Kidney (tissue), 14 donors: ENCODE measurements around the gene CNOT1. TPM values are rescaled to one million over a fixed set of nuclear protein-coding genes. Genes with fewer than 3 reads are reported as not detected.
"Not testable (repeated sequence)": the region's sequence is repeated elsewhere in the genome, so short reads cannot be mapped to it uniquely, and the experiment has no call there.

Source experiments
- DNase-seq, 5 donors: peaks; one replicate each; pipeline ENCODE4 v3.0.0-alpha.2; 2013 to 2020
- FAIRE-seq: peaks from 2 replicates; lab custom pipeline; 2012; peaks lifted over from hg19 to GRCh38; lab: Jason Lieb, UNC
- H3K27ac ChIP-seq, 2 donors: one replicate each; pipeline ENCODE4 v1.7.0; 2013; ENCODE audit warnings: low read depth in 2 of 2, low read length in 2 of 2, inconsistent platforms in 1 of 2
- H3K27me3 ChIP-seq: one replicate; pipeline ENCODE4 v1.7.1; 2013; ENCODE audit warnings: low read length, inconsistent platforms; ENCODE audit not compliant: control insufficient read depth, insufficient read depth
- H3K36me3 ChIP-seq, 3 donors: one replicate each; pipeline versions ENCODE4 v1.7.0 to v1.7.1; 2013; ENCODE audit warnings: low read length in 3 of 3, control low read depth in 1 of 3, inconsistent platforms in 1 of 3; ENCODE audit not compliant: insufficient read depth in 3 of 3, control insufficient read depth in 2 of 3
- H3K4me1 ChIP-seq, 3 donors: one replicate each; pipeline versions ENCODE4 v1.7.0 to v1.7.1; 2013; ENCODE audit warnings: low read length in 3 of 3, inconsistent platforms in 1 of 3, low read depth in 1 of 3; ENCODE audit not compliant: control insufficient read depth in 2 of 3, insufficient read depth in 2 of 3
- H3K4me3 ChIP-seq, 3 donors: one replicate each; pipeline versions ENCODE4 v1.7.0 to v1.8.1; 2013; ENCODE audit warnings: low read length in 3 of 3, control low read depth in 1 of 3, inconsistent platforms in 1 of 3
- H3K9ac ChIP-seq, 3 donors: one replicate each; pipeline versions ENCODE4 v1.7.0 to v1.7.1; 2013; ENCODE audit warnings: low read length in 3 of 3, control low read depth in 1 of 3, inconsistent platforms in 1 of 3
- H3K9me3 ChIP-seq, 3 donors: one replicate each; pipeline versions ENCODE4 v1.7.0 to v1.7.1; 2013; ENCODE audit warnings: low read length in 3 of 3, control low read depth in 1 of 3, inconsistent platforms in 1 of 3; ENCODE audit not compliant: control insufficient read depth in 2 of 3, insufficient read depth in 1 of 3
- intact Hi-C: fragments of 100-400 bp; cut with DNase I; formaldehyde crosslinking; loops from one replicate; pipeline ENCODE4 v1.11.1; 2022
- polyA plus RNA-seq: library from polyadenylated mRNA; stranded (reverse); fragments of 350-450 nt; fragmentation: Illumina TruSeq; extraction: RNeasy Lipid Tissue Mini Kit (QIAGEN cat#74804); gene quantifications from one replicate; pipeline ENCODE4 v1.2.3, GENCODE V29; 2014; ENCODE audit warnings: low read depth, low replicate concordance; ENCODE audit not compliant: insufficient read depth
- total RNA-seq: library from RNA; stranded (reverse); fragmentation: NEBNext Ultra II Directional; extraction: Animal tissue kit (Norgen Biotek cat#: 25700); gene quantifications from one replicate; pipeline ENCODE4 v1.2.1, GENCODE V29; 2021
- TF ChIP-seq, protein P1 (sequence below): IDR thresholded peaks from 3 replicates; pipeline ENCODE4 v1.5.1; 2012; ENCODE audit warnings: mild to moderate bottlenecking, moderate library complexity, borderline replicate concordance; ENCODE audit not compliant: insufficient read depth; ENCODE audit errors: extremely low read depth
- donor health status: control.
- donor health status: control.
- donor health status: control.
- donor health status: control.
- donor health status: control.
- donor health status: DM: yes; HTN: yes; CAD: no.
- donor health status: Normal renal cell carcinoma (clear cell type).

The CNOT1 gene
- total and polyA plus RNA-seq, 2 donors from 2014 or later, result 54.8 to 147 TPM

DNA sequence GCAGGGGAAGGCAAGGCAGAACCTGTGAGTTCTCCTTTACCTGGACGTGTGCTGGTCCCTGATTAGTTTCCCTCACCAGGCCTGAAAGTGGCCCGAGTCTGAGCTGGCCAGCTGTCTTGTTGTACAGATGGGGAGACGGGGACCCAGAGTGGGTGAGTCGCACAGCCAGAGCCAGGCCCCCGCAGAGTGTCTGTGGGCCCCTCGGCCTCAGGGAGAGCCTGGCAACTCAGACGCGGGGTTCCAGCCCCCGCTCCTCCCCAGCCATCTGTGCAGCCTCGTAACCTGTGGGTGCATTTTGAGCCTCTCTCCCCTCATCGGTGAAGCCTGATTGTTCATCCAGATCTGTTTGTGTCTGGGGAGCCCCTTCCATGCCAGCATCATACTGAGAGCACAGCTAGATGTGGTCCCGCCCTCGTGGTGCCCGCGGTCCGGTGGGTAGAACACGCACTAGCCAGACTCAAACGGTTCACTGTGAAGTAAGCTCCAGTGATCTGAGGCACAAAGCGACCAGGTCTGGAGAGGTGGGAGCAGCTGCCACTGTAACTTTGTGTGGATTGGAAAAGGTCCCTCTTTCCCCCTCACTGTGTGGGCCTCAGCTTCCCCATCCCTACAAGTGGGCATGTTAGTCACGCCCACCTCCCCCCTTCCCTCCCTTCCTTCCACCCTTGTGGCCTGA, 135.7 kb downstream of the CNOT1 start:
- intact Hi-C loops, result loop anchor here (5.0 kb wide), 1 partner anchor 157 kb away; no protein-coding TSS in a partner anchor
- Histone ChIP-seq H3K9ac (no peak overlapping the region), H3K4me3 (no peak overlapping the region), H3K27ac (no peak overlapping the region), H3K9me3 (no peaks in the 10 kb centered on the region), H3K27me3 (no peaks in the 10 kb centered on the region), H3K36me3 (no peaks in the 10 kb centered on the region), H3K4me1 (no peaks in the 10 kb centered on the region)
- FAIRE-seq, result no peak
- TF ChIP-seq, protein P1, sequence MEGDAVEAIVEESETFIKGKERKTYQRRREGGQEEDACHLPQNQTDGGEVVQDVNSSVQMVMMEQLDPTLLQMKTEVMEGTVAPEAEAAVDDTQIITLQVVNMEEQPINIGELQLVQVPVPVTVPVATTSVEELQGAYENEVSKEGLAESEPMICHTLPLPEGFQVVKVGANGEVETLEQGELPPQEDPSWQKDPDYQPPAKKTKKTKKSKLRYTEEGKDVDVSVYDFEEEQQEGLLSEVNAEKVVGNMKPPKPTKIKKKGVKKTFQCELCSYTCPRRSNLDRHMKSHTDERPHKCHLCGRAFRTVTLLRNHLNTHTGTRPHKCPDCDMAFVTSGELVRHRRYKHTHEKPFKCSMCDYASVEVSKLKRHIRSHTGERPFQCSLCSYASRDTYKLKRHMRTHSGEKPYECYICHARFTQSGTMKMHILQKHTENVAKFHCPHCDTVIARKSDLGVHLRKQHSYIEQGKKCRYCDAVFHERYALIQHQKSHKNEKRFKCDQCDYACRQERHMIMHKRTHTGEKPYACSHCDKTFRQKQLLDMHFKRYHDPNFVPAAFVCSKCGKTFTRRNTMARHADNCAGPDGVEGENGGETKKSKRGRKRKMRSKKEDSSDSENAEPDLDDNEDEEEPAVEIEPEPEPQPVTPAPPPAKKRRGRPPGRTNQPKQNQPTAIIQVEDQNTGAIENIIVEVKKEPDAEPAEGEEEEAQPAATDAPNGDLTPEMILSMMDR, result no peak
- peak in 2 of 5 donors; percentile 44 to 48 for DNase-seq

DNA sequence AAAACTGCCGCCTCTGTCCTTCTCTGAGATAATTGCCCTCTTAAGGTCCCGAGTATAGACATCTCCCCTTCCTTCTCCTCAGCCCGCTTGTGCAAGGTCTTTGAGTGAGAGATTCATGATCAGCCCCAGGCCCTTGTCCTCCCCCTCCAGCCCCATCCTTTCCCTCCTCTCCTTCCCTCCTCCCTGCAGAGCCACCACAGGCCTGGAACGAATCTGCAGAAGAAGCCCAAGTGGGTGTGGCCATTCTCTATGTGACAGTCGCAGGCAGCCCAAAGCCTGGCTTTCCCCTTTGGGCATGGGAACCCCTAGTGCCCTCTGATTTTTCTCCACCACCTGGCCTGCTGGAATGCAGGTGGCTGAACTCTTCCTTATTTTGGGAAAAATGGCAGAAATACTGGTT, 136.9 kb downstream of the CNOT1 start:
- Histone ChIP-seq H3K9ac (no peak overlapping the region), H3K27me3 (no peaks in the 10 kb centered on the region), H3K36me3 (no peaks in the 10 kb centered on the region), H3K4me1 (no peaks in the 10 kb centered on the region), H3K27ac (no peak overlapping the region), H3K4me3 (no peak overlapping the region), H3K9me3 (no peaks in the 10 kb centered on the region)
- FAIRE-seq (no peak), DNase-seq (peak in 2 of 5 donors; percentile 16 to 48)
- intact Hi-C loops, result loop anchor here (5.0 kb wide), 1 partner anchor 155 kb away; no protein-coding TSS in a partner anchor
- TF ChIP-seq, protein P1, result no peak

DNA sequence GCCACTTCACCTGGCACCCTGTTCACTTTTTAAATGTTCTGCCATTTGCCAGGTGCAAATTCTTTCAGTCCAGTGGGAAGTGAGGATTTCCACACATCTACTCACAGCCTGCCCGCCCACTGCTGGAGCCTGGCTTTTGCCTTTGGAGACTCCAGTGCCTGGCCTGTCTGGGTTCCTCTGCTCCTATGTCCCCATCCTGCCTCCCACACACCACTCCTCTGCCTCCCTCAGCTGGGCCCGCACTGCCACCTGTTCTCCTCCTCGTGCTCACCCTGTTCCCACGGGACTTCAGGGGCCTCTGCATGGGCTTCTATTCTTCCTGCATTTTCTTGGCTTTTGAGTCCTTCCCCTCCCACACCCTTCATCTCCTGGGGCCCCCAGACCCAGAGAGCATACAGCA, 137.6 kb downstream of the CNOT1 start:
- Histone ChIP-seq H3K27me3 (no peaks in the 10 kb centered on the region), H3K9ac (no peak overlapping the region), H3K27ac (no peak overlapping the region), H3K36me3 (no peaks in the 10 kb centered on the region), H3K4me3 (no peak overlapping the region), H3K9me3 (no peaks in the 10 kb centered on the region), H3K4me1 (peaks cover 0 to 3% (median 0%) of the 10 kb centered on the region in 3 donors)
- DNase-seq (peak in 4 of 5 donors; percentile 28 to 64 (median 45)), FAIRE-seq (no peak)
- intact Hi-C loops, result loop anchor here (5.0 kb wide), 1 partner anchor 155 kb away; no protein-coding TSS in a partner anchor
- TF ChIP-seq, protein P1, result no peak

DNA sequence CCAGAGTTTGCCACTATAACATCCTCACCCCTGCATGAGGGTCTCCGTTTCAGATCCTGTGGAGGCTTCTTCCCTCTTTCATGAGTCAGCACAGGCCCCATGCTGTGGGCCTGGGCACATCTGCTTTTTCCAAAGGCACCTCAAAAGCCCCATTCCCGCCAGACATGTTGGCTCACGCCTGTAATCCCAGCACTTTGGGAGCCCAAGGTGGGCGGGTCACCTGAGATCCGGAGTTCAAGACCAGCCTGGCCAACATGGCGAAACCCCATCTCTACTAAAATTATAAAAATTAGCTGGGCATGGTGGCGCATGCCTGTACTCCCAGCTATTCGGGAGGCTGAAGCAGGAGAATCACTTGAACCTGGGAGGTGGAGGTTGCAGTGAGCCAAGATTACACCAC, 139.1 kb downstream of the CNOT1 start:
- DNase-seq, result peak in 1 of 5 donors; percentile 18
- not testable (repeated sequence) for H3K36me3 ChIP-seq, H3K9ac ChIP-seq, H3K27me3 ChIP-seq, H3K4me3 ChIP-seq, H3K27ac ChIP-seq, H3K4me1 ChIP-seq, H3K9me3 ChIP-seq, FAIRE-seq
- intact Hi-C loops, result loop anchor here (5.0 kb wide), 1 partner anchor 153 kb away; no protein-coding TSS in a partner anchor
